IPS DF 4.7 (cell line): ENCODE results near the gene BRF1.

ENCODE experiments used
- DNase-seq: peaks from one replicate; pipeline ENCODE4 v3.0.0-alpha.2; 2013; ENCODE audit warnings: low spot score; ENCODE audit errors: extremely low read depth

BRF1 gene

GRCh38 chr14:105212541-105213300 is 88.1 kb downstream of the BRF1 start:
- no peak for DNase-seq

GRCh38 chr14:105211758-105212089 is 89.1 kb downstream of the BRF1 start:
- DNase-seq: no peak

- no peak for DNase-seq
Measured at GRCh38 chr14:105211086-105211757, 89.6 kb downstream of the BRF1 start.

- no peak for DNase-seq
Measured at GRCh38 chr14:105210266-105211025, 90.4 kb downstream of the BRF1 start.

- no peak for DNase-seq
Measured at GRCh38 chr14:105209646-105210045, 91.2 kb downstream of the BRF1 start.

- DNase-seq: no peak
Measured at GRCh38 chr14:105209091-105209490, 91.7 kb downstream of the BRF1 start.

- no peak for DNase-seq
Measured at GRCh38 chr14:105208738-105209075, 92.1 kb downstream of the BRF1 start.

- DNase-seq: no peak
Measured at GRCh38 chr14:105207996-105208737, 92.6 kb downstream of the BRF1 start.

GRCh38 chr14:105207460-105207901 is 93.3 kb downstream of the BRF1 start:
- no peak for DNase-seq

GRCh38 chr14:105206873-105207272 is 93.9 kb downstream of the BRF1 start:
- no peak for DNase-seq

GRCh38 chr14:105205673-105206208 is 95.1 kb downstream of the BRF1 start:
- DNase-seq: no peak

GRCh38 chr14:105204931-105205672 is 95.7 kb downstream of the BRF1 start:
- DNase-seq: no peak

GRCh38 chr14:105204206-105204930 is 96.4 kb downstream of the BRF1 start:
- DNase-seq: no peak

GRCh38 chr14:105203701-105204100 is 97.1 kb downstream of the BRF1 start:
- no peak for DNase-seq

- DNase-seq: no peak
Measured at GRCh38 chr14:105203057-105203531, 97.7 kb downstream of the BRF1 start.

- no peak for DNase-seq
Measured at GRCh38 chr14:105201925-105202513, 98.8 kb downstream of the BRF1 start.

- no peak for DNase-seq
Measured at GRCh38 chr14:105201156-105201924, 99.5 kb downstream of the BRF1 start.

GRCh38 chr14:105200641-105201040 is 100.2 kb downstream of the BRF1 start:
- no peak for DNase-seq

GRCh38 chr14:105200074-105200473 is 100.7 kb downstream of the BRF1 start:
- no peak for DNase-seq
